ENCODE measurements around the gene LDAF1. TPM values are rescaled to one million over a fixed set of nuclear protein-coding genes. Genes with fewer than 3 reads are reported as not detected.

LDAF1 gene
- total RNA-seq, 1 donor from 2014 or later, result 63.8 TPM

- Histone ChIP-seq H3K4me1 (no peaks in the 10 kb centered on the region), H3K9me3 (no peaks in the 10 kb centered on the region), H3K36me3 (no peaks in the 10 kb centered on the region), H3K27ac (no peak overlapping the region), H3K27me3 (no peaks in the 10 kb centered on the region), H3K4me3 (no peak overlapping the region)
- peak in 1 of 2 donors; percentile 6 for DNase-seq (ENCODE audit: extremely low spot score in 2 of 2)
- intact Hi-C loops (cut with DNase I), result no loop called here
- TF ChIP-seq POLR2AphosphoS5 (IDR thresholded peaks at IDR 0.05; ENCODE audit: insufficient read depth in 1 of 2, low read depth in 1 of 2), result no peak
- TF ChIP-seq CTCF (IDR thresholded peaks at IDR 0.05), result no peak
- no peak for TF ChIP-seq POLR2A (IDR thresholded peaks at IDR 0.05)
Measured at GRCh38 chr16:21208446-21209230, 50.2 kb downstream of the LDAF1 start.

DNA sequence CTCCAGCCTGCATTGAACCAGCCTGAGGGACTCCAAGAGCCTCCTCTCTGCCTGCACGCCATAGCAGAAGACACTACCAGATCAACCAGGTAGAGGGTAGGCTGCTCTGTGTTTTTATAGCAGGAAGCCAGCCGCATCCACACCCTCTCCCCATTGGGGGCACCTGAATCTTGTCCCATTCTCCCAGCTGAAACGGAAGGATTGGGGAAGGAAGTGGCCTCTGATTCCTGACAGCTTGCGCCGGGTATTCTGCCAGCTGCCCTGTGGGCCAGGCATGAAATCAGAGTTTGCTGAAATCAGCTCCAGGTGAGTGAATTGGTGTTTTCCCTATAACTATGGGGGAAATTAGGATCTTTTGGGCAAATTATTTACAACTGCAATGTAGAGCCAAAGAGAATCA lies 53.0 kb downstream of the LDAF1 start, which contains the start of gene ZP2:
Gene ZP2 (minus strand): TSS at position 89 of the 400 bp plus-strand sequence. CDS start 27 bp downstream, at position 62.
- Histone ChIP-seq H3K27me3 (no peaks in the 10 kb centered on the region), H3K9me3 (no peaks in the 10 kb centered on the region)
- intact Hi-C loops (cut with DNase I), result no loop called here

DNA sequence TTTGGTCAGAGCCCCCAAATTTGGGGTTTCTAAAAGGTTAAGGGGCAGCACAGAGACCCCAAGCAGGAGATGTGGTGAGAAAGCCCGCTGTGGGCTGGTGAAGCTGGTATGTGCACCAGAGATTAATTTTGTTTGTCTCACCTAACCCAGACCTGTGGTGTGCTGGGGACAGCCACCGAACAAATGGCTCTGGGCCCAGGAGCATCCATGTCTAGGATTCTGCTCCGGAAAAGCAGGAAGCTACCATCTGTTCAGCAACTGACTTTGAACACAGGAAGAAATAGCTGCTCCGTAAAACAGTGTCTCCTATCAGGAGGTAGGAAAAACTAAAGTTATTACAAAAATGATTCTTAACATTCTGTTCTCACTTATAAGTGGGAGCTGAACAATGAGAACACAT lies 55.6 kb downstream of the LDAF1 start:
- intact Hi-C loops (cut with DNase I), result no loop called here
- DNase-seq (ENCODE audit: extremely low spot score in 2 of 2), result peak in 1 of 2 donors; percentile 58
- H3K4me3 ChIP-seq, result no peak overlapping the region
- H3K27ac ChIP-seq, result no peak overlapping the region
- TF ChIP-seq POLR2A (IDR thresholded peaks at IDR 0.05), result no peak
- TF ChIP-seq CTCF (IDR thresholded peaks at IDR 0.05), result no peak
- no peak for TF ChIP-seq POLR2AphosphoS5 (IDR thresholded peaks at IDR 0.05; ENCODE audit: insufficient read depth in 1 of 2, low read depth in 1 of 2)
- no peaks in the 10 kb centered on the region for H3K36me3 ChIP-seq
- H3K9me3 ChIP-seq, result no peaks in the 10 kb centered on the region
- no peaks in the 10 kb centered on the region for H3K4me1 ChIP-seq
- no peaks in the 10 kb centered on the region for H3K27me3 ChIP-seq

More for the DNA sequence above, 53.0 kb downstream of the LDAF1 start, which contains the start of gene ZP2:
- Histone ChIP-seq H3K27ac (no peak within 1 kb of the TSS), H3K4me1 (no peaks in the 10 kb centered on the region), H3K4me3 (no peak within 1 kb of the TSS), H3K36me3 (no peaks in the 10 kb centered on the region)
- DNase-seq (ENCODE audit: extremely low spot score in 2 of 2), result no peak
- TF ChIP-seq POLR2A (IDR thresholded peaks at IDR 0.05) (no peak), CTCF (IDR thresholded peaks at IDR 0.05) (no peak), POLR2AphosphoS5 (IDR thresholded peaks at IDR 0.05; ENCODE audit: insufficient read depth in 1 of 2, low read depth in 1 of 2) (no peak)

GRCh38 chr16:21217121-21217520 lies 58.6 kb downstream of the LDAF1 start:
- Histone ChIP-seq H3K4me1 (no peaks in the 10 kb centered on the region), H3K9me3 (no peaks in the 10 kb centered on the region), H3K4me3 (no peak overlapping the region), H3K27ac (no peak overlapping the region), H3K27me3 (no peaks in the 10 kb centered on the region), H3K36me3 (no peaks in the 10 kb centered on the region)
- intact Hi-C loops (cut with DNase I), result no loop called here
- no peak for TF ChIP-seq POLR2A (IDR thresholded peaks at IDR 0.05)
- no peak for TF ChIP-seq POLR2AphosphoS5 (IDR thresholded peaks at IDR 0.05; ENCODE audit: insufficient read depth in 1 of 2, low read depth in 1 of 2)
- no peak for TF ChIP-seq CTCF (IDR thresholded peaks at IDR 0.05)
- DNase-seq (ENCODE audit: extremely low spot score in 2 of 2), result no peak

DNA sequence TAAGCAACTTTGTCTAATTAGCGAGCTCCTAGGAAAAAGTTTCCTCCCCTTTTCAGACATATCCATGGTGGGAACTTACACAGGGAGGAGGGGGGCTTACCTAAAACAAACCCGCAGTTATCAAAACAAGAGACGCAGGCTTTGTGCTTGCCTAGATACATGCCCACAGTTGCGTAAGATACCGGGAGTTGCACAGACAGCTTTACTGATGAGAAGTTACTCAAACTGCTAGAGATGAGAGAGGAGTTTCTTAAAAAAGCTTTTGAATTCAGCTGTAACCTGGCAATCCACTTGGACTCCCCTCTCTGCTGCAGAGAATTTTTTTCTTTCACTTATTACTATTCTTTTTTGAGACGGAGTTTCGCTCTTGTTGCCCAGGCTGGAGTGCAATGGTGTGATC lies 59.7 kb downstream of the LDAF1 start:
- no peak overlapping the region for H3K27ac ChIP-seq
- no peaks in the 10 kb centered on the region for H3K4me1 ChIP-seq
- no peak overlapping the region for H3K4me3 ChIP-seq
- DNase-seq (ENCODE audit: extremely low spot score in 2 of 2), result peak in 1 of 2 donors; percentile 7
- H3K9me3 ChIP-seq, result no peaks in the 10 kb centered on the region
- no peaks in the 10 kb centered on the region for H3K27me3 ChIP-seq
- no peak for TF ChIP-seq CTCF (IDR thresholded peaks at IDR 0.05)
- TF ChIP-seq POLR2AphosphoS5 (IDR thresholded peaks at IDR 0.05; ENCODE audit: insufficient read depth in 1 of 2, low read depth in 1 of 2), result no peak
- TF ChIP-seq POLR2A (IDR thresholded peaks at IDR 0.05), result no peak
- intact Hi-C loops (cut with DNase I), result no loop called here
- H3K36me3 ChIP-seq, result no peaks in the 10 kb centered on the region

Data from vagina (tissue), 2 donors.